ENCODE data around the gene PLEKHA8.
A peak's percentile ranks its signal among the peaks of the same experiment; 100 is the strongest.

Gene PLEKHA8, protein sequence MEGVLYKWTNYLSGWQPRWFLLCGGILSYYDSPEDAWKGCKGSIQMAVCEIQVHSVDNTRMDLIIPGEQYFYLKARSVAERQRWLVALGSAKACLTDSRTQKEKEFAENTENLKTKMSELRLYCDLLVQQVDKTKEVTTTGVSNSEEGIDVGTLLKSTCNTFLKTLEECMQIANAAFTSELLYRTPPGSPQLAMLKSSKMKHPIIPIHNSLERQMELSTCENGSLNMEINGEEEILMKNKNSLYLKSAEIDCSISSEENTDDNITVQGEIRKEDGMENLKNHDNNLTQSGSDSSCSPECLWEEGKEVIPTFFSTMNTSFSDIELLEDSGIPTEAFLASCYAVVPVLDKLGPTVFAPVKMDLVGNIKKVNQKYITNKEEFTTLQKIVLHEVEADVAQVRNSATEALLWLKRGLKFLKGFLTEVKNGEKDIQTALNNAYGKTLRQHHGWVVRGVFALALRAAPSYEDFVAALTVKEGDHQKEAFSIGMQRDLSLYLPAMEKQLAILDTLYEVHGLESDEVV

DNA sequence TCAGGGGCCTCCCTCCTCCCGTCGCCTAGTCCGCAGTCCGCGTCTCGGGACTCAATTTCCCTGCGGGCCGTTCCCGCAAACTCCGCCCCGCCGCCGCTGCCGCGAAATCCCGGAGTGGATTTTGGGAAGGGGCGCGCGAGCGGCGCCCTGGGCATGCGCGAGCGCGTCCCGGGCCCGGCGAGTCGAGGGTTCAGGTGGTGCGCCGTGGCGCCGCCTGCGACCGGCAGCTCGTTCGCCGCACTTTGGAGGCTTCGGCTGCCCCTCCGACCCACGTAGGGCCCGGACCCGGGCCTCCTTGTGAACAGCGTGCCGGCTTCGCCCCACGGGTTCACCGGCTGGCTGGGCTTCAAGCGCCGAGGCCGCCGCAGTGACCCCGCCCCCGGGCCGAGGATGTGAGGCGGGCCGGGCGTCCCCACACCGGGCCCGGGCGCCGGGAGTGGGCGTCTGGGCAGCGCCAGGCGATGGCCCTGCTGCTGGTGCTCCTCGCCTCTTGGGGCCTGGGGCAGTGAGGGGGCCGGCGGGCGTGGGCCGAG, at the start of gene PLEKHA8:
Gene PLEKHA8, plus strand, starts transcription at position 197 of the 533 bp plus-strand sequence. CDS start 351 bp downstream, outside the sequence.
- DNase-seq (ENCODE audit: extremely low read depth in 1 of 2, low read depth in 1 of 2) = peak; percentile 63 to 81

DNA sequence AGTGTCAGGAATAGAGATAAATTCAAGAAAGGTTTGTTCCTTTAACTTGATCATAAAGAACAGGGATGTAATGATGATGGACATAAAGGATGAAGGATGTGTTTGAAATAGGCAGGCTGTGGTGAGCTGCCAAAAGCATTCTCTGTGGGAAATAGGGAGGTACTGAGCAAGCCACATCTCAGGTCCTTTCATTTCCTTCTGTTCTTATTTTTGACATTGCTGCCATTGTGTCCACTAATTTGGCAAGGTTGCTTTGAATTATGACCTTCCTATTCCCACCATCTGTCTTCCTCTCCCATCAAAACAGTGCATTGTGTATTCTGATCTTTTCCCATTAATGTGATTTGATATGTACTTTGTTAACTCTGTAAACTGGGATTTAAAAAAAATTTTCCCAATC, 48.1 kb upstream of the PLEKHA8 start:
- DNase-seq (ENCODE audit: extremely low read depth in 1 of 2, low read depth in 1 of 2) = no peak

DNA sequence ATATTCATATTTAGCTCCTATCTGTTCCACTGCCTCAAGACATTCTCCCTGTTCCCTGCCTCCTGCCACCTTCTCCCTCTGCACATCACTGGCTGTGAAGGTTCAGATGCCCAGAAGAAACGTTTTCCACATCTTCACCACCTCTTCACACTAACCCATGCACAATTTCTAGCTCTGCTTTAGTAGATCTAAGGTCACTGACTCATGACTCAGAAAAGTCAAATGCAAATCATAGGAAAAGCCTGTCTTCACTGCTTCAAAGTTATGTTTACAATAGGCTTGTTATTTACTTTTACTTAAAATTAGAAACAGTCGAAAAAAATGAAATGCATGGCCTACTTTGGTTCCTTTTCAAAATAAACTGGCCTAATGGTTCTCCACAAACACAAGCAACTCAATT, 41.1 kb upstream of the PLEKHA8 start:
- no peak for DNase-seq (ENCODE audit: extremely low read depth in 1 of 2, low read depth in 1 of 2)

DNA sequence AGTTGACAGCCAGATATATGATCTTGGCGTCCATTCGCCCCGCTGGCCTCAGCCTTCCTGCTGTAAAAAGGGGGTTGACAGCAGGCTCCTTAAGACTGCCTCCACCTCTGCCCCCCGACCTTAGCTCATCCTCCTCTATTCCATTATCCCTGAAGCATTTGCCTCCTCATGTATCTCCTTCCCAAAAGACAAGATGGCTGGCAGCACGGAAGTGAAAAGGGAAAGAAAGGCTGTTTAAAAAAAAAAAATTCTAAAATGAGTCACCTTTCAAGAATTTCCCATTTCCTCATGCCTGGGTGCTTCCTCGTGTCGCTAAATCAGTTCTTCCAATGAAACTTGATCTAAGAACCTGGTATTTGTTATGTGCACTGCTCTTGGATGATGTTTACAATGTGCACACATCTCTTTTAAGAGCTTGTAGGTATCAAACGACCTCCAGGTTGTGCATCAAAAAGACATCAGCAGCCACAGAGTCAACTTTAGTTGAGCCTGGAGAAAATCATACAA, 40.3 kb upstream of the PLEKHA8 start:
- DNase-seq (ENCODE audit: extremely low read depth in 1 of 2, low read depth in 1 of 2) = no peak

DNA sequence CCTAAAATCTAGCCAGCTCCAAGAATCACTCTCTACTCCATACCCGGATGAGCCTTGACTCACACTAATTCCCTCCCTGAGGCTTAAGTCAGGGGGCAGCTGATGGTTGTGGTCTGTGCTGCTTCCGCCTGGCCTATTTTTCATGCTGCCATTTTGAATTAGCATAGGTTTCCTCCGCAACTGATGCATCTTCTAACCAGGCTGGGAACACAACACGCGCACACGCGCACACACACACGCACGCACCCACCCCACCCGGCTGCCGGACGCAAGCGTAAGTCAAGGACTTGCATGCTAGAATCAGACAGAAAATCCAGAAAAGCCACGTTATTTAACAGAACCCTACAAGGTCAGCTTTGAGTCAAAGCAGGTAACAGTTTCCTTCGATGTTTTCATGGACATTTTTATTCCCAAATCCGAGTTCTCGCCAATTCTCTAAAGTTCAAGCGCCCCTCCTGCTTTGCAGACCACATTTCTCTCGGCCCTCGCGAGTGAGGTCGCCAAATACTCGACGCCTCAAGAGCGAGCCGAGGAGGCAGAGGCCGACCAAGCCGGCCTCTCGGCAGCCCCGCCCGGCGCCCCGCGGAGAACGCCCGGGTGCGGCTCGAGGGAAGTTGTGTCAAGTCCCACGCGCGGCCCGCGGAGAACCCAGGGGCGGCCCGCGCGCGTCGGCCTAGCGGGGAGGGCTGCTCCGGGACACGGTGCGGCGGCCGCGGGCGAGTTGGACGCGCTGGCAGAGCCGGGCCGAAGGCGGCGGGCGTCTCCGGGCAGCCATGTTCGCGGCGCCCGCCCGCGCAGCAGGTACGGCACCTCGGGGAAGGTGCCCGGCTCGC, 39.6 kb upstream of the PLEKHA8 start:
- peak in 1 of 2 donors; percentile 6 for DNase-seq (ENCODE audit: extremely low read depth in 1 of 2, low read depth in 1 of 2)

DNA sequence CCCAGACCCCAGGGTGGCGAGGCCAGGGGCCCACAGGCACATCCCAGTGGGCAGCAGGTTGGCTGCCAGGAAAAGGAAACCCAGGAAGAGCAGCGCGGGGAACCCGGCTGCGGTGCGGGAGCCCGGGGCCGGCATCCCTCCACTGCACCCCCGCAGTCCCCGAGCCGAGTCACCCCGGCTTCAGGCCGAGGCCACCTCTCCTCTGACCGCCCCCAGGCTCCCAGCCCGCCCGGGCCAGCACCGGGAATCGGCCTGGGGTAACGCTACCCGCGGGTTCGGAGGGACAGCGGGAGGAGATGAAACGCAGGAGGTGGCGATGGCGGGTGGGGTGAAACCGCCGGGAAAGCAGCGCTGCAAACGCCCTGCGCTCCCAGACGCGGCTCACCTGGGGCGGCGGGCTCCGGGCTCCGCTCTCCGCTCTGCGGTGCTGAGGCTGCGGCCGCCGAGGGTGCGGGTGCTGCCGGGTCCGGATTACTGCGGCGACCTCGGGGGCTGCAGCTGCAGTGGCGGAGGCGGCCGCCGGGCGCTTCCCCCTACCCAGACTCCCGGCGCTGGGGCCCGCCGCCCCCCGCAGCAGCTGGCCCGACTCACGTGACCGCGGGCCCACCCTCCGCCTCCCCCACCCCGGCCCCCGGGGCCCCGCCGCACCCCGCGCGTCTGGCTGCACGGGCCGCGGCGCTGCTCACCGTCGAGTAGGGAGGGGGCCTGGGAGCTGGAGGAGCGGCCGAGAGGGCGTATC, 38.8 kb upstream of the PLEKHA8 start, which contains the start of gene SCRN1:
Gene SCRN1, minus strand, starts transcription at position 545 of the 739 bp plus-strand sequence. CDS start 20,734 bp downstream, outside the sequence.
- DNase-seq (ENCODE audit: extremely low read depth in 1 of 2, low read depth in 1 of 2) = peak in 1 of 2 donors; percentile 8

DNA sequence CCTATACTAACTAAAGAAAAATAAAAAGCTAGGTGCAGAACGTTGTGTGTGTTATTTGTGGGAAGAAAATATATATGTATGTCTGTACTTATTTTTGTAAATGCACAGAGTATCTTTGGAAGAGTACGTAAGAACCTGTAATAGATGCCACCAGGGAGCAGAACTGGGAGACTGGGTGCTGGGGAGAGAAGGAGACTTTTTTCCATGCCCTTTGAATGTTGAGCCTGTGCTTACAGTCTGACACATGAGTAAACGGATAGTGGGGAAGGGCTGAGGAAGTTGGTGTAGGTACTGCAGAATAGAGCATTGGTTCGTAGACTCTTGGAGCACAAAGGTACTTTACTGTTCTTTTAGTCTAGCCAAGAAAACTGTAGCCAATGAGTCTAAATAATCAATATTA, 37.3 kb upstream of the PLEKHA8 start:
- no peak for DNase-seq (ENCODE audit: extremely low read depth in 1 of 2, low read depth in 1 of 2)

DNA sequence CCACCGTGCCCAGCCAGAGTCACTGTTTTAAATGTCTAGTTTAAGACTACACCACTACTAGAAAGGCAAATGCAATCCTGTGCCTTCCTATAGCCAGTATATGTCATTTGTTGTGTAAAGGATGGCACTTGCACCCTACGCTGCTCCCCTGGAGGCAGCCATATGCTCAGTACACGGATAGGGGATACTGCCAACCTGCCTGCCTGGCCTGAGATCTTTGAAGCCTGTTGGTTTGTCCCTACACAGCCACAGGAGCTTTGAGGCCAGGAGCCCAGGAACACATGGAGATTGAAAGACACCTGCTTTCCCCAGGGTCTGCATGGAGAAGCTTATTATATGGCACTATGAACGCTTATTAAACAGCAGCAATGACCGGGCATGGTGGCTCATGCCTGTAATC, 36.3 kb upstream of the PLEKHA8 start:
- DNase-seq (ENCODE audit: extremely low read depth in 1 of 2, low read depth in 1 of 2) = no peak

DNA sequence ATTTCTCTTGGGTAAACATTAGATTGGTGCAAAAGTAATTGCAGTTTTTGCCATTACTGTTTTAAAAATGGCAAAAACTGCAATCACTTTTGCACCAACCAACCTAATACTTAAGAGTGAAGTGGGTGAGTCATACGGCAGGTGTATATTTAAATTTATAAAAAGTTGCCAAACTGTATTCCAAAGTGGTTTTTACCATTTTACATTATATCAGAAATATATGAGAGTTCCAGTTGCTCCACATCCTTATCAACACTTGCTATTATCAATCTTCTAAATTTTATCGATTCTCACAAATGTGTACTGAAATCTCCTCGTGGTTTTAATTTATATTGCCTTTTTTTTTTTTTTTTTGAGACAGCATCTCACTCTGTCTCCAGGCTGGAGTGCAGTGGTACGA, 35.1 kb upstream of the PLEKHA8 start:
- no peak for DNase-seq (ENCODE audit: extremely low read depth in 1 of 2, low read depth in 1 of 2)

DNA sequence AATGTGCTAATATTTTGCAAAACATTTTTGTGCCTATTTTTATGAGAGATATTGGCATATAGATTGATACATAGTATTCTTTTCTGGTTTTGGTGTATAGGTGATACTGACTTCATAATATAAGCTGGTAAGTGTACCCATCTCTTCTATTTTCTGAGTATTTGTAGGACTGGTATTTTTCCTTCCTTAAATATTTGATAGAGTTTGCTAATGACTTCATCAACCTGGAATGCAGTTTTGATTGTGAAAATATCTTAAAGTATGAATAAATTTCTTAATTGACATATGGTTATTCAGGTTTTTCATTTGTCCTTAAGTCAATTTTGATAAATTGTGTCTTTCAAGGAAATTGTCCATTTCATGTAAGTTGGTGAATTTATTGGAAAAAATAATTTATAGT, 32.6 kb upstream of the PLEKHA8 start:
- no peak for DNase-seq (ENCODE audit: extremely low read depth in 1 of 2, low read depth in 1 of 2)

DNA sequence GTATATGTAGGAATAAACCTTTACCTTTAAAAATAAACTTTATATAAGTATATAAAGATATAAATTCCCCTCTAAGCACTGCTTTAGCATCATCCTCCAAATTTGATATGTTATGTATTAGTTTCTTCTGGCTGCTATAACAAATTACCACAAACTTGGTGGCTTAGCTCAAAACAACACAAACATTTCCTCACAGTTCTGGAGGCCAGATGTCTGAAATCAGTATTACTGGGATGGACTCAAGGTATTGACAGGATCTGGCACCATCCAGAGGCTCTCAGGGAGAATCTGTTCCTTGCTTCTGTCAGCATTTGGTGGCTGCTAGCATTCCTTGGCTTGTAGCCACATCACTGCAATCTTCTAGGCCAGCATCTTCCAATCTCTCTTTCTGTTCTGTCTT, 31.9 kb upstream of the PLEKHA8 start:
- DNase-seq (ENCODE audit: extremely low read depth in 1 of 2, low read depth in 1 of 2) = no peak

DNA sequence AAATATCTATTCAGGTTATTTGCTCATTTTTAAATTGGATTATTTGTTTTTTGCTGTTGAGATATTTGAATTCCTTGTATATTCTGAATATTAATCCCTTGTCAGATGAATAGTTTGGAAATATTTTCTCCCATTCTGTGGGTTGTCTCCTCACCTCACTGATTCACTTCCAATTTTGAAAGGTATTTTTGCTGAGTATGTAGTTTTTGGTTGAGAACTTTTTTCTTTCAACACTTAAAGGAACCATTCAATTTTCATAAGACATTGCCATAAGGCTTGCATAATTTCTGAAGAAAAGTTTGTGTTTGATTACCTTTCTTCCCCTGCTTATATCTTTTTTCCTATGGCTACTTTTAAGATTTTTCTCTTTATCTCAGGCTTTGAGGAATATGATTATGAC, 29.7 kb upstream of the PLEKHA8 start:
- no peak for DNase-seq (ENCODE audit: extremely low read depth in 1 of 2, low read depth in 1 of 2)

DNA sequence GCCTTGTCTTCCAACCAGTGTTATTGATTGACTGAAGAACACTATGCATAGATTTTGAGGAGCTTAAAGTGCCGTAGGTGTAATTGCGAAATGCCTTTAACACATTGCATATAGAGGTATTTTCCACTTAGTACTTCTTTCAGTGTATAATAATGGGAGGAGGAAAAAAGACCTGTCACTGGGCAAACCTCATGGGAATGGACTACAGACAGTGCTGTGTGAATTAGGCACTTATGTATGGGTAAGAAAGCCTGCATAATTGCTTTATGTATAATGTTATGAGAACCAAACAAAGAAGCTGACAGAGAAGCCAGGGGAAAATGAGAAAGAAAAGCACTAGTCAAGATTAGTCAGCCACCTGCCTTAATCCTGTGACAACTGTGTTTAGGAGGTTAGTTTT, 26.2 kb upstream of the PLEKHA8 start:
- DNase-seq (ENCODE audit: extremely low read depth in 1 of 2, low read depth in 1 of 2) = no peak

DNA sequence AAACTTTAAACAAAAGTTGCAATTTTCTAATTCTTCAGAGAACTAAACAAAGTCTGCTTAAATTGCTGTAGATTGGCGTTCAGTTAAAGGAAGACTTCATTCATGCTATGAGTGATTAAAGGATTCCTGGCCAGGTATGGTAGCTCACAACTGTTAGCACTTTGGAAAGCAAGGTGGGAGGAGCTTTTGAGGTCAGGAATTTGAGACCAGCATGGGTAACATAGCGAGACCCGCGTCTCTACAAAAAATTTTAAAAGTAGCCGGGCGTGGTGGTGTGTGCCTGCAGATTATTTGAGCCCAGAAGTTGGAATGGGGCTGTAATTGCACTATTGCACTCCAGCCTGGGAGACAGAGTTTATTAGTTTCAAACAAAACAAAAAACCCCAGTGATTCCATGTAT, 25.1 kb upstream of the PLEKHA8 start:
- no peak for DNase-seq (ENCODE audit: extremely low read depth in 1 of 2, low read depth in 1 of 2)

DNA sequence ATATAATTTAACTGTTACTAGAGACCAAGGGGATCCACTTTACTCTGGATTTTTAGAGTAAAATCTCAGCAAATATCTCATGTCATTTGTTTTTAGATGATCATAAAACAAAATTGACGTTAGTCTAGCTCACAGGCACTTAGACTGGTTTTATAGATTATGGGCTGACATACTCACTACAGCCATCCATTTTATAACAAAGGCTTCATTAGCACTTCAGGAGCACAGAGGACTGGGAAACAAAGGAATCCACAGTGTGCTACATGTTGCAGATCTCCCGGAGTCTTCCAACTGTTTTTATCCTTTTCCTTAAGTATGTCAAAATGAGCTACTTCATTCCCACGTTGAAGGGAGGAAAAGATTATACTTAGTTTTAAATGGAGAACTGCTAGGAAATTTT, 22.7 kb upstream of the PLEKHA8 start:
- DNase-seq (ENCODE audit: extremely low read depth in 1 of 2, low read depth in 1 of 2) = no peak

DNA sequence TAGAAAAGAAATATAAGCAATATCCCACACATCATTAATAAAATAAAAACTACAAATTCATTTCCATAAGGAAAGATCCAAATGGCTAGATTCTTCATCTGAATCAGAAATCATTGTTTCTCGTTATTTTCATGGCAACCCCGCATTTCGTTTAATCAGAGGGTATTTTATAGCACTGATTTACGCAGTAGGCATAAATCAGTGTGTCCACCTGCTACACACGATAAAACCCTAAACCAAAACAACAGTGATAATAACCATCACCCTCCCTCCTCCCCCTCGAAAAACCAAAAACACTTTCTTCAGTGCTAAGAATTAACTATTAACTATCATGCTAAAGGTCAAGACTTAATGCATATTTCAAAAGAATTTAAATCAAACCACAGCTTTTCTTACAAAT, 18.2 kb upstream of the PLEKHA8 start:
- DNase-seq (ENCODE audit: extremely low read depth in 1 of 2, low read depth in 1 of 2) = no peak

DNA sequence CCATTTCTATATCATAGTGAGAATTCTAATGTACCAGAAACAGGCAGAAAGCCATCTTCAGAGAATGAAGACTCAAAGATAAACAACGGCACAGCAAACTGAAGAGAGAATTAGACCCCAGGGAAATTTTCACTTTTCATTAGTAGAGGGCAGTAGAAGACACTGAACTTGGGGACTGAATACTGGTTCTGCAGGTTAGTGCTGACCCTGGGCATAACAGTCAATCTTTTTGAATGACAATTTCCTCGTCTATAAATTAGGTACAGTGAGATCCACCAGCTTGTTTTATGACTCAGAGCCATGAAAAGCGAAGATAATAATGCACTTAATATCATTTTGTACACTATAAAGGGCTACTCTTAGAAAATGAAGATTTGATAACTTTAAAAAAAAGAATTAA, 15.5 kb upstream of the PLEKHA8 start:
- no peak for DNase-seq (ENCODE audit: extremely low read depth in 1 of 2, low read depth in 1 of 2)

DNA sequence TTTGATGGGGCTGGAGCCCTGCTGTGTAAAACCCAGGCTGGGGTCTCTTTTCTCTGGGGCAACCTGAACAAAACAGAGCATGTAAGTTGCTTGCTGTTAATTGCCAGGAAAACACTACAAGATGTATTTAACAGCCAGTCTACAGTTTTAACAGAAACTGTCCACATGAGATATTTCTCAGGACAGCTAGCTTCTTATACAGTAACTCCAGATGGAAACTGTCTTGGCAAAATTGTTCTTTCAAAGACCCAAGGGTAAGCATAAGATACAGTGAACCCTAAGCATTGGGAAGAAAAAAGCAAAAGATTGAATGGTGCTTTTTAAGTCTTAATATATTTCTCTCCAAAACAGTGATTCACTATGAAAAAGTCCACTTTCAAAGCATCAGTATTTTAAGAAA, 9.8 kb upstream of the PLEKHA8 start:
- no peak for DNase-seq (ENCODE audit: extremely low read depth in 1 of 2, low read depth in 1 of 2)

DNA sequence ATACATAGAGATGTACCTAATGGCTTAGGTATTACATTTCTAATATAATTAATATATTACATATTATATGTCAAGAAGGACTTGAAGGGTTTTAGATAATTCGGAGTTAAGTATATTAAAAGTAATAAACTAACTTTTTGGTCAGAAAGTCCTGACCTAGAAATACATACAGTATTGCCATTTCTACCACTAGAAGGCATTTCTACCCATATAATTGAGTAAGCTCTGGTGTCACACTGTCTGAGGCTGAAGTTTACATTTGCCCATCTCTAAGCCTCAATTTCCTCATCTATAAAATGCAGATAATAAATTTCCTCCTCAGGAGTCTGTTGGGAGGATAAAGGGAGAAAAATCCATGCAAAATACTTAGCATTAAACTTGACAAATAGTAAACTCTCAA, 8.8 kb upstream of the PLEKHA8 start:
- DNase-seq (ENCODE audit: extremely low read depth in 1 of 2, low read depth in 1 of 2) = no peak

DNA sequence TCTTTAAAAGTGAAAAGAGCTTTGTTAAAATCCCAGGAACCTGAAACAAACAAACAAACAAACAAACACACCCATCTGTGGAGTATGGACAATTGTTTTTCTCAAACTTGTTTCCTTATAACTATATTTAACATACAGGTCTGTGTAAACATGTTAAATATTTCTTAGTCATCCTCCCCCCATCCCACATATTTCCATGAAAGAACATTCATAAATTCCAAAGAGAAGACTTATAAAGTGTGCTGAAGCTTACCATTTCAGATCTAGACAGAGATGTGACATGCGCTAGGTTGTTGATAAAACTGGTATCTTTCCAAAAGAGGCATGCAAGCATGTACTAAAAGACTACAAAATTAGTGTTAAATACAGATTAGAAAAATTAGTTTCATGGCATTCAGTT, 8.3 kb upstream of the PLEKHA8 start:
- DNase-seq (ENCODE audit: extremely low read depth in 1 of 2, low read depth in 1 of 2) = no peak

DNA sequence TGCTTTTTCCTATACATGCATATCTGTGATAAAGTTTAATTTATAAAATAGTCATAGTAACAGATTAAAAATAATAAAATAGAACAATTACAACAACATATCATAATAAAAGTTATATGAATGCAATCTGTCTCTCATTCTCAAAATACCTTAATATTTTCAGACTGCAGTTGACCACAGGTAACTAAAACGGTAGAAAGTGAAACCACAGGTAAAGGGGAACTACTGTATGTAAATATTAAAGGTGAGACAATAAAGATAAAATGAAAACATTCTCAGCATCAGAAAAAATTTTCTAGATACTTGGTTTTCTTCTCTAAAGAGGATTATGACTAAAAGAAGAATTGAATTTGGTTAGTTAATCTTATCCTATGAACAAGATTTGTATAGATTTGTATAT, 7.7 kb upstream of the PLEKHA8 start:
- no peak for DNase-seq (ENCODE audit: extremely low read depth in 1 of 2, low read depth in 1 of 2)
